WI38 (cell line): ENCODE data around the gene SPATA33.

Experiments
- H3K4me3 ChIP-seq: 2 replicates; pipeline ENCODE4 v1.5.1; 2011; ENCODE audit warnings: low read depth, mild to moderate bottlenecking, control low read depth, low read length
- CTCF ChIP-seq: IDR thresholded peaks from 2 replicates; pipeline ENCODE4 v1.5.1; 2012; ENCODE audit warnings: low read depth, mild to moderate bottlenecking, control low read depth, low read length

SPATA33 gene

GRCh38 chr16:89712274-89712781 lies 54.7 kb downstream of the SPATA33 start:
- H3K4me3 ChIP-seq, result peak overlapping the region; percentile 58

GRCh38 chr16:89716493-89716892 lies 58.9 kb downstream of the SPATA33 start:
- H3K4me3 ChIP-seq, result no peak overlapping the region
- TF ChIP-seq CTCF, result no peak

More at GRCh38 chr16:89712274-89712781, 54.7 kb downstream of the SPATA33 start:
- TF ChIP-seq CTCF, result no peak

GRCh38 chr16:89716916-89717687 lies 59.5 kb downstream of the SPATA33 start:
- no peak for TF ChIP-seq CTCF
- no peak overlapping the region for H3K4me3 ChIP-seq

- TF ChIP-seq CTCF, result no peak
- no peak overlapping the region for H3K4me3 ChIP-seq
These were observed 60.3 kb downstream of the SPATA33 start for GRCh38 chr16:89717688-89718505.
